GM18502 (cell line): ENCODE results near the gene EXD1.
"Not testable (repeated sequence)": the region's sequence is repeated elsewhere in the genome, so short reads cannot be mapped to it uniquely, and the experiment has no call there.

Experiments
- ATAC-seq: cut with Tn5 transposase; IDR thresholded peaks from one replicate; pipeline ENCODE4 v1.9.1; 2021; ENCODE audit warnings: mild to moderate bottlenecking; ENCODE audit not compliant: unreplicated experiment, poor library complexity

Gene EXD1

GRCh38 chr15:41153733-41154132, 76.8 kb downstream of the EXD1 start:
- ATAC-seq = no peak

GRCh38 chr15:41151451-41152005, 79.0 kb downstream of the EXD1 start:
- ATAC-seq = no peak

GRCh38 chr15:41150279-41150678, 80.3 kb downstream of the EXD1 start:
- no peak for ATAC-seq

- no peak for ATAC-seq
Measured at GRCh38 chr15:41148065-41148464, 82.5 kb downstream of the EXD1 start.

GRCh38 chr15:41139619-41140018, 90.9 kb downstream of the EXD1 start:
- no peak for ATAC-seq

- not testable (repeated sequence) for ATAC-seq
Measured at GRCh38 chr15:41139112-41139511, 91.4 kb downstream of the EXD1 start.

- not testable (repeated sequence) for ATAC-seq
Measured at GRCh38 chr15:41135580-41135979, 95.0 kb downstream of the EXD1 start.

GRCh38 chr15:41133454-41133853, 97.1 kb downstream of the EXD1 start:
- no peak for ATAC-seq
